Measurements from ENCODE around the gene WNT7A.

The WNT7A gene

GRCh38 chr3:13829311-13829710 is 50.6 kb downstream of the WNT7A start:
- no peak for TF ChIP-seq CTCF (conservative IDR thresholded peaks at IDR 0.05)
- no peak overlapping the region for H3K27ac ChIP-seq

GRCh38 chr3:13828501-13829265 is 51.2 kb downstream of the WNT7A start:
- no peak for TF ChIP-seq CTCF (conservative IDR thresholded peaks at IDR 0.05)
- H3K27ac ChIP-seq = no peak overlapping the region

GRCh38 chr3:13827699-13828098 is 52.2 kb downstream of the WNT7A start:
- H3K27ac ChIP-seq = no peak overlapping the region
- no peak for TF ChIP-seq CTCF (conservative IDR thresholded peaks at IDR 0.05)

GRCh38 chr3:13827256-13827655 is 52.6 kb downstream of the WNT7A start:
- H3K27ac ChIP-seq = no peak overlapping the region
- no peak for TF ChIP-seq CTCF (conservative IDR thresholded peaks at IDR 0.05)

GRCh38 chr3:13826672-13827071 is 53.2 kb downstream of the WNT7A start:
- H3K27ac ChIP-seq = no peak overlapping the region
- no peak for TF ChIP-seq CTCF (conservative IDR thresholded peaks at IDR 0.05)

GRCh38 chr3:13825821-13826220 is 54.0 kb downstream of the WNT7A start:
- no peak for TF ChIP-seq CTCF (conservative IDR thresholded peaks at IDR 0.05)
- no peak overlapping the region for H3K27ac ChIP-seq

- no peak for TF ChIP-seq CTCF (conservative IDR thresholded peaks at IDR 0.05)
- no peak overlapping the region for H3K27ac ChIP-seq
Measured at GRCh38 chr3:13825311-13825579, 54.6 kb downstream of the WNT7A start.

Measured in VCaP (cell line).